WTC11 (cell line): ENCODE results near the gene ALDH8A1. TPM values are rescaled to one million over a fixed set of nuclear protein-coding genes. Genes with fewer than 3 reads are reported as not detected.

Experiments used
- ATAC-seq: fragments of 200-7000 bp; cut with Tn5 transposase; 2 replicates; pipeline ENCODE4 v1.10.0; 2021; ENCODE audit warnings: mild to moderate bottlenecking, moderate library complexity
- CTCF ChIA-PET: fragments of 300-600 bp; sonication (Branson Sonifier 250); formaldehyde crosslinking; loops from one replicate; lab custom pipeline; 2021; ENCODE audit warnings: antibody characterized with exemption; lab: Charles Lee
- POLR2A ChIA-PET: fragments of 350-600 bp; sonication (Branson Sonifier 250); formaldehyde crosslinking; loops from one replicate; lab custom pipeline; 2021; ENCODE audit warnings: antibody characterized with exemption; lab: Charles Lee
- DNase-seq: peaks from one replicate; pipeline ENCODE4 v3.0.0; 2021; ENCODE audit warnings: low spot score
- H3K27ac Mint-ChIP-seq: 2 replicates; pipeline ENCODE4 v1.8.0; 2021; ENCODE audit warnings: mixed read lengths
- H3K27me3 Mint-ChIP-seq: 2 replicates; pipeline ENCODE4 v1.8.0; 2021; ENCODE audit warnings: low read depth, mild to moderate bottlenecking, moderate library complexity, mixed read lengths
- H3K36me3 Mint-ChIP-seq: 2 replicates; pipeline ENCODE4 v1.8.0; 2021; ENCODE audit warnings: mixed read lengths
- H3K4me1 Mint-ChIP-seq: 2 replicates; pipeline ENCODE4 v1.8.0; 2022; ENCODE audit warnings: mixed read lengths
- H3K4me3 Mint-ChIP-seq: 2 replicates; pipeline ENCODE4 v1.8.0; 2021; ENCODE audit warnings: mild to moderate bottlenecking, moderate library complexity, mixed read lengths
- H3K9me3 Mint-ChIP-seq: 2 replicates; pipeline ENCODE4 v1.8.0; 2021; ENCODE audit warnings: mixed read lengths
- AR ChIP-seq: fragments of 250-450 bp; sonication (Bioruptor Pico); IDR thresholded peaks from 2 replicates; pipeline ENCODE4 v1.9.0; 2021; ENCODE audit warnings: mild to moderate bottlenecking
- CREB1 ChIP-seq: sonication (generic); formaldehyde crosslinking; IDR thresholded peaks from 2 replicates; pipeline ENCODE4 v1.8.0; 2023; ENCODE audit warnings: mild to moderate bottlenecking, missing genetic modification reagents
- GRHL2 ChIP-seq: fragments of 250-450 bp; sonication (Bioruptor Pico); IDR thresholded peaks from 2 replicates; pipeline ENCODE4 v1.8.0; 2022; ENCODE audit warnings: mild to moderate bottlenecking, moderate library complexity; ENCODE audit not compliant: insufficient replicate concordance, severe bottlenecking
- GTF2I ChIP-seq: fragments of 250-450 bp; sonication (Bioruptor Pico); conservative IDR thresholded peaks from 2 replicates; pipeline ENCODE4 v1.4.0; 2021; ENCODE audit warnings: mild to moderate bottlenecking
- MAX ChIP-seq: sonication (generic); formaldehyde crosslinking; IDR thresholded peaks from 2 replicates; pipeline ENCODE4 v1.8.0; 2022; ENCODE audit warnings: mild to moderate bottlenecking, missing genetic modification reagents
- NFATC4 ChIP-seq: fragments of 250-450 bp; sonication (Bioruptor Pico); IDR thresholded peaks from 2 replicates; pipeline ENCODE4 v1.9.0; 2021; ENCODE audit warnings: mild to moderate bottlenecking
- PRDM15 ChIP-seq: sonication (generic); formaldehyde crosslinking; IDR thresholded peaks from 2 replicates; pipeline ENCODE4 v1.8.0; 2022; ENCODE audit warnings: missing genetic modification reagents
- PRRX2 ChIP-seq: fragments of 250-450 bp; sonication (Bioruptor Pico); IDR thresholded peaks from 2 replicates; pipeline ENCODE4 v1.8.0; 2021; ENCODE audit warnings: mild to moderate bottlenecking
- RELA ChIP-seq: sonication (generic); formaldehyde crosslinking; IDR thresholded peaks from 2 replicates; pipeline ENCODE4 v1.8.1; 2022; ENCODE audit warnings: missing genetic modification reagents, mild to moderate bottlenecking, borderline replicate concordance
- SMAD3 ChIP-seq: sonication (generic); formaldehyde crosslinking; IDR thresholded peaks from 2 replicates; pipeline ENCODE4 v1.8.0; 2022; ENCODE audit warnings: missing genetic modification reagents, mild to moderate bottlenecking, borderline replicate concordance
- SMAD4 ChIP-seq: sonication (generic); formaldehyde crosslinking; IDR thresholded peaks from 2 replicates; pipeline ENCODE4 v1.8.0; 2022; ENCODE audit warnings: mild to moderate bottlenecking, missing genetic modification reagents
- TCF7 ChIP-seq: sonication (generic); formaldehyde crosslinking; IDR thresholded peaks from 2 replicates; pipeline ENCODE4 v1.8.0; 2022; ENCODE audit warnings: mild to moderate bottlenecking, low read depth, missing genetic modification reagents, moderate library complexity
- USF2 ChIP-seq: sonication (generic); formaldehyde crosslinking; IDR thresholded peaks from 2 replicates; pipeline ENCODE4 v1.8.1; 2023; ENCODE audit warnings: mild to moderate bottlenecking, missing genetic modification reagents, moderate library complexity
- ZBTB43 ChIP-seq: sonication (generic); formaldehyde crosslinking; IDR thresholded peaks from 2 replicates; pipeline ENCODE4 v1.8.1; 2023; ENCODE audit warnings: mild to moderate bottlenecking, missing genetic modification reagents
- ZNF138 ChIP-seq: sonication (generic); formaldehyde crosslinking; conservative IDR thresholded peaks from 2 replicates; pipeline ENCODE4 v1.8.1; 2022; ENCODE audit warnings: mild to moderate bottlenecking, moderate library complexity, missing genetic modification reagents
- ZNF219 ChIP-seq: sonication (generic); formaldehyde crosslinking; IDR thresholded peaks from 2 replicates; pipeline ENCODE4 v1.8.0; 2023; ENCODE audit warnings: missing genetic modification reagents, mild to moderate bottlenecking, borderline replicate concordance
- ZNF281 ChIP-seq: sonication (generic); formaldehyde crosslinking; IDR thresholded peaks from 2 replicates; pipeline ENCODE4 v1.8.0; 2023; ENCODE audit warnings: mild to moderate bottlenecking, missing genetic modification reagents
- ZNF671 ChIP-seq: fragments of 250-450 bp; sonication (Bioruptor Pico); IDR thresholded peaks from 2 replicates; pipeline ENCODE4 v1.8.0; 2021; ENCODE audit warnings: mild to moderate bottlenecking
- ZSCAN18 ChIP-seq: fragments of 250-450 bp; sonication (Bioruptor Pico); IDR thresholded peaks from 2 replicates; pipeline ENCODE4 v2.1.2; 2022; ENCODE audit warnings: mild to moderate bottlenecking, moderate library complexity
- total RNA-seq: library from RNA; stranded (reverse); gene quantifications from 3 replicates; pipeline ENCODE4 v1.2.3, GENCODE V29; 2021

ALDH8A1 gene
- total RNA-seq, 1 experiment from 2014 or later: 0.17 TPM

GRCh38 chr6:134961366-134961765, 11.5 kb upstream of the ALDH8A1 start (continued):
- TF ChIP-seq PRDM15 (CRISPR knock-in tag) (no peak), ZNF138 (CRISPR knock-in tag) (no peak), ZNF281 (CRISPR knock-in tag) (no peak), AR (CRISPR knock-in tag) (no peak), GRHL2 (CRISPR knock-in tag) (no peak), NFATC4 (CRISPR knock-in tag) (no peak), MAX (no peak), ZNF219 (CRISPR knock-in tag) (no peak), SMAD4 (no peak)

GRCh38 chr6:134959603-134960002, 9.7 kb upstream of the ALDH8A1 start:
- ATAC-seq: no peak
- Mint-ChIP-seq H3K27ac (no peak overlapping the region), H3K36me3 (peaks cover 21% of the 10 kb centered on the region), H3K9me3 (peaks cover 4% of the 10 kb centered on the region), H3K4me3 (no peak overlapping the region), H3K4me1 (no peaks in the 10 kb centered on the region), H3K27me3 (no peaks in the 10 kb centered on the region)
- DNase-seq: no peak
- ChIA-PET CTCF (interaction anchor here (1.5 kb wide), 1 partner anchor 19 kb away, joined by 3 read pairs; no protein-coding TSS in a partner anchor), POLR2A (no interaction called here)
- TF ChIP-seq TCF7 (CRISPR knock-in tag) (no peak), RELA (CRISPR knock-in tag) (no peak), CREB1 (CRISPR knock-in tag) (no peak), ZNF671 (CRISPR knock-in tag) (no peak), GRHL2 (CRISPR knock-in tag) (no peak), USF2 (CRISPR knock-in tag) (no peak), SMAD3 (CRISPR knock-in tag) (no peak), ZBTB43 (CRISPR knock-in tag) (no peak), PRDM15 (CRISPR knock-in tag) (no peak), GTF2I (no peak), ZSCAN18 (CRISPR knock-in tag) (no peak), PRRX2 (CRISPR knock-in tag) (no peak)
